ENCODE measurements around the gene FCER2. TPM values are rescaled to one million over a fixed set of nuclear protein-coding genes. Genes with fewer than 3 reads are reported as not detected.
A peak's percentile ranks its signal among the peaks of the same experiment; 100 is the strongest.

Gene FCER2
- total RNA-seq, 1 experiment from 2014 or later, result 0.48 TPM

GRCh38 chr19:7672522-7672921, 29.4 kb downstream of the FCER2 start:
- TF ChIP-seq STAT6 (CRISPR knock-in tag; conservative IDR thresholded peaks at IDR 0.05; ENCODE audit: low read depth) (no peak), TEAD1 (CRISPR knock-in tag; IDR thresholded peaks at IDR 0.05) (no peak), ZNF232 (CRISPR knock-in tag; IDR thresholded peaks at IDR 0.05) (no peak), OVOL2 (CRISPR knock-in tag; IDR thresholded peaks at IDR 0.05; ENCODE audit: borderline replicate concordance) (no peak), ZNF671 (CRISPR knock-in tag; IDR thresholded peaks at IDR 0.05) (no peak), MXD4 (CRISPR knock-in tag; IDR thresholded peaks at IDR 0.05; ENCODE audit: borderline replicate concordance) (no peak), IRF1 (CRISPR knock-in tag; IDR thresholded peaks at IDR 0.05) (no peak), RELA (CRISPR knock-in tag; IDR thresholded peaks at IDR 0.05; ENCODE audit: borderline replicate concordance) (no peak), CREB1 (CRISPR knock-in tag; IDR thresholded peaks at IDR 0.05) (no peak), TP53 (CRISPR knock-in tag; IDR thresholded peaks at IDR 0.05) (no peak), ZNF121 (CRISPR knock-in tag; IDR thresholded peaks at IDR 0.05) (no peak)
- TF ChIP-seq, protein P1, sequence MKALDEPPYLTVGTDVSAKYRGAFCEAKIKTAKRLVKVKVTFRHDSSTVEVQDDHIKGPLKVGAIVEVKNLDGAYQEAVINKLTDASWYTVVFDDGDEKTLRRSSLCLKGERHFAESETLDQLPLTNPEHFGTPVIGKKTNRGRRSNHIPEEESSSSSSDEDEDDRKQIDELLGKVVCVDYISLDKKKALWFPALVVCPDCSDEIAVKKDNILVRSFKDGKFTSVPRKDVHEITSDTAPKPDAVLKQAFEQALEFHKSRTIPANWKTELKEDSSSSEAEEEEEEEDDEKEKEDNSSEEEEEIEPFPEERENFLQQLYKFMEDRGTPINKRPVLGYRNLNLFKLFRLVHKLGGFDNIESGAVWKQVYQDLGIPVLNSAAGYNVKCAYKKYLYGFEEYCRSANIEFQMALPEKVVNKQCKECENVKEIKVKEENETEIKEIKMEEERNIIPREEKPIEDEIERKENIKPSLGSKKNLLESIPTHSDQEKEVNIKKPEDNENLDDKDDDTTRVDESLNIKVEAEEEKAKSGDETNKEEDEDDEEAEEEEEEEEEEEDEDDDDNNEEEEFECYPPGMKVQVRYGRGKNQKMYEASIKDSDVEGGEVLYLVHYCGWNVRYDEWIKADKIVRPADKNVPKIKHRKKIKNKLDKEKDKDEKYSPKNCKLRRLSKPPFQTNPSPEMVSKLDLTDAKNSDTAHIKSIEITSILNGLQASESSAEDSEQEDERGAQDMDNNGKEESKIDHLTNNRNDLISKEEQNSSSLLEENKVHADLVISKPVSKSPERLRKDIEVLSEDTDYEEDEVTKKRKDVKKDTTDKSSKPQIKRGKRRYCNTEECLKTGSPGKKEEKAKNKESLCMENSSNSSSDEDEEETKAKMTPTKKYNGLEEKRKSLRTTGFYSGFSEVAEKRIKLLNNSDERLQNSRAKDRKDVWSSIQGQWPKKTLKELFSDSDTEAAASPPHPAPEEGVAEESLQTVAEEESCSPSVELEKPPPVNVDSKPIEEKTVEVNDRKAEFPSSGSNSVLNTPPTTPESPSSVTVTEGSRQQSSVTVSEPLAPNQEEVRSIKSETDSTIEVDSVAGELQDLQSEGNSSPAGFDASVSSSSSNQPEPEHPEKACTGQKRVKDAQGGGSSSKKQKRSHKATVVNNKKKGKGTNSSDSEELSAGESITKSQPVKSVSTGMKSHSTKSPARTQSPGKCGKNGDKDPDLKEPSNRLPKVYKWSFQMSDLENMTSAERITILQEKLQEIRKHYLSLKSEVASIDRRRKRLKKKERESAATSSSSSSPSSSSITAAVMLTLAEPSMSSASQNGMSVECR (CRISPR knock-in tag; IDR thresholded peaks at IDR 0.05; ENCODE audit: borderline replicate concordance), result no peak
- TF ChIP-seq, protein P2, sequence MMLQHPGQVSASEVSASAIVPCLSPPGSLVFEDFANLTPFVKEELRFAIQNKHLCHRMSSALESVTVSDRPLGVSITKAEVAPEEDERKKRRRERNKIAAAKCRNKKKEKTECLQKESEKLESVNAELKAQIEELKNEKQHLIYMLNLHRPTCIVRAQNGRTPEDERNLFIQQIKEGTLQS (CRISPR knock-in tag; conservative IDR thresholded peaks at IDR 0.05), result no peak
- POLR2A ChIA-PET, result no interaction called here
- CTCF ChIA-PET, result interaction anchor here (5.5 kb wide), 1 partner anchor 8 kb away, joined by 57 read pairs; the partner anchor contains the start of gene TRAPPC5
- ATAC-seq (no peak), DNase-seq (ENCODE audit: low spot score) (no peak)
- no peaks in the 10 kb centered on the region; the same call in 1 of the 2 replicates for H3K36me3 Mint-ChIP-seq
- H3K27me3 Mint-ChIP-seq (ENCODE audit: low read depth), result peaks cover 89% of the 10 kb centered on the region
- no peak overlapping the region for H3K27ac Mint-ChIP-seq
- H3K9me3 Mint-ChIP-seq, result peaks cover 5% of the 10 kb centered on the region
- H3K4me1 Mint-ChIP-seq, result peaks cover 13% of the 10 kb centered on the region
- no peak overlapping the region for H3K4me3 Mint-ChIP-seq

DNA sequence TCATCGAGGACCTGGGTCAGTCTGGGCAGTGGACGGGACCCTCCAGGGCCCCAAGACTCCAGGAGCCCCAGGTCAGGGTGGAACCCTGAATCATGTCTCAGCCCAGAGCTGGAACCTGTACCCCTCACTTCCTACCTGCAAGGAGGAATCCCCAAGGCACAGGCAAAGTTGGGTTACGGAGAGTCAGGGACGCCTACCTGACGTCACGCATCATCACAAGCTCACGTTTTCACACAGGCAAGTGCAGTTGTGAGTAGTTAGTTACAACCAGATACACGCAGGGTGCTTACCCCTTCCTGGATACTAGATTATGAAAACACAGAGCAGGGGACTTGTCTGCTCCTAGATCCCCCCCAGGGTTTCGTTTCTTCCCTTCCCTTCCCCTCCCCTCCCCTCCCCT, 31.1 kb downstream of the FCER2 start:
- POLR2A ChIA-PET, result no interaction called here
- H3K9me3 Mint-ChIP-seq, result peaks cover 5% of the 10 kb centered on the region
- no peak for ATAC-seq
- no peak for TF ChIP-seq IRF2 (CRISPR knock-in tag; IDR thresholded peaks at IDR 0.05; ENCODE audit: borderline replicate concordance, low read depth)
- TF ChIP-seq GABPB1 (CRISPR knock-in tag; IDR thresholded peaks at IDR 0.05), result no peak
- TF ChIP-seq, protein P3, sequence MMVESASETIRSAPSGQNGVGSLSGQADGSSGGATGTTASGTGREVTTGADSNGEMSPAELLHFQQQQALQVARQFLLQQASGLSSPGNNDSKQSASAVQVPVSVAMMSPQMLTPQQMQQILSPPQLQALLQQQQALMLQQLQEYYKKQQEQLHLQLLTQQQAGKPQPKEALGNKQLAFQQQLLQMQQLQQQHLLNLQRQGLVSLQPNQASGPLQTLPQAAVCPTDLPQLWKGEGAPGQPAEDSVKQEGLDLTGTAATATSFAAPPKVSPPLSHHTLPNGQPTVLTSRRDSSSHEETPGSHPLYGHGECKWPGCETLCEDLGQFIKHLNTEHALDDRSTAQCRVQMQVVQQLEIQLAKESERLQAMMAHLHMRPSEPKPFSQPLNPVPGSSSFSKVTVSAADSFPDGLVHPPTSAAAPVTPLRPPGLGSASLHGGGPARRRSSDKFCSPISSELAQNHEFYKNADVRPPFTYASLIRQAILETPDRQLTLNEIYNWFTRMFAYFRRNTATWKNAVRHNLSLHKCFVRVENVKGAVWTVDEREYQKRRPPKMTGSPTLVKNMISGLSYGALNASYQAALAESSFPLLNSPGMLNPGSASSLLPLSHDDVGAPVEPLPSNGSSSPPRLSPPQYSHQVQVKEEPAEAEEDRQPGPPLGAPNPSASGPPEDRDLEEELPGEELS (CRISPR knock-in tag; IDR thresholded peaks at IDR 0.05), result no peak
- no peak for TF ChIP-seq ZNF232 (CRISPR knock-in tag; IDR thresholded peaks at IDR 0.05)
- TF ChIP-seq PRRX2 (CRISPR knock-in tag; IDR thresholded peaks at IDR 0.05), result no peak
- peak overlapping the region; percentile 86 for H3K4me3 Mint-ChIP-seq
- no peaks in the 10 kb centered on the region; the same call in 1 of the 2 replicates for H3K36me3 Mint-ChIP-seq
- no peak overlapping the region for H3K27ac Mint-ChIP-seq
- peaks cover 9% of the 10 kb centered on the region for H3K4me1 Mint-ChIP-seq
- DNase-seq (ENCODE audit: low spot score), result no peak
- peaks cover 88% of the 10 kb centered on the region for H3K27me3 Mint-ChIP-seq (ENCODE audit: low read depth)
- CTCF ChIA-PET, result interaction anchor here (1.5 to 5.5 kb wide), 4 partner anchors 10 to 129 kb away, joined by 4 to 57 read pairs (median 18); partner anchors contain the start of gene TRAPPC5

Data from WTC11 (cell line).